ENCODE measurements around the gene SSC4D.
"Not testable (repeated sequence)": the region's sequence is repeated elsewhere in the genome, so short reads cannot be mapped to it uniquely, and the experiment has no call there.

Gene SSC4D

GRCh38 chr7:76421097-76421496 lies 11.6 kb upstream of the SSC4D start:
- not testable (repeated sequence) for DNase-seq (ENCODE audit: low read depth)

- DNase-seq (ENCODE audit: low read depth), result not testable (repeated sequence)
Observed at GRCh38 chr7:76417654-76418310, 8.3 kb upstream of the SSC4D start.

GRCh38 chr7:76412249-76412648 lies 2.8 kb upstream of the SSC4D start:
- DNase-seq (ENCODE audit: low read depth), result no peak

DNA sequence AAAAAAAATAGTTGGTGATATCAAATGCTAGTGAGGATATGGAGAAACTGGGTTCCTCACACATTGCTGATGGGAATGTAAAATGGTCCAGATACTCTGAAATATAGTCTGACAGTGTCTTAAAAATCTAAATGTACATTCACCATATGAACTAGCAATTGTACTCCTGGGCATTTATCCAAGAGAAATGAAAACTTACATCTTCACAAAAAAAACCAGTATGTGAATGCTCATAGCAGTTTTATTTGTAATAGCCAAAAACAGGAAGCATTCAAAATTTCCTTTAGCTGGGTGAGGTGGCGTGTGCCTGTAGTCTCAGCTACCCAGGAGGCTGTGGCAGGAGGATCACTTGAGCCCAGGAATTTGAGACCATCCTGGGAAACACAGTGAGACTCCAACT lies 2.1 kb upstream of the SSC4D start:
- no peak for DNase-seq (ENCODE audit: low read depth)

- DNase-seq (ENCODE audit: low read depth), result no peak
Observed at GRCh38 chr7:76408121-76408560, 1.4 kb downstream of the SSC4D start.

DNA sequence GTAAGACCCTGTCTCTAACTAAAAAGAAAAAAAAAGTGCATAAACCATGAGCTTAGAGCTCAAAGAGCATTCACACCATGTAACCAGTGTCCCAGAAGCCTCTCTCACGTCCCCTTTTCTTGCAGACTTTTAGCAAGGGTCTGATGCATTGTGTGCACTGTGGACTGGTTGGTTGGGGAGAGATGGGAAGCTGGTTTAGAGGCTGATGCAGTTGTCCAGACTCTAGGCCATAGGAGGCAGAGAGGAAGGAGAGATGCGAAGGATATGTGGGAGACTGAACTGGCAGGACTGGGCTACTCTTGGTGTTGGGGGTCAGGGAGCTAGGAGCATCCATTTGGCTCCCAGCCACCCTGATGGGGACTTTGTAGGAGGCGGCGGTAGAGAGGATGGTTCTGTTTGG lies 1.8 kb downstream of the SSC4D start:
- DNase-seq (ENCODE audit: low read depth), result no peak

- no peak for DNase-seq (ENCODE audit: low read depth)
Observed at GRCh38 chr7:76405738-76406137, 3.8 kb downstream of the SSC4D start.

- DNase-seq (ENCODE audit: low read depth), result no peak
Observed at GRCh38 chr7:76403780-76404494, 5.6 kb downstream of the SSC4D start.

DNA sequence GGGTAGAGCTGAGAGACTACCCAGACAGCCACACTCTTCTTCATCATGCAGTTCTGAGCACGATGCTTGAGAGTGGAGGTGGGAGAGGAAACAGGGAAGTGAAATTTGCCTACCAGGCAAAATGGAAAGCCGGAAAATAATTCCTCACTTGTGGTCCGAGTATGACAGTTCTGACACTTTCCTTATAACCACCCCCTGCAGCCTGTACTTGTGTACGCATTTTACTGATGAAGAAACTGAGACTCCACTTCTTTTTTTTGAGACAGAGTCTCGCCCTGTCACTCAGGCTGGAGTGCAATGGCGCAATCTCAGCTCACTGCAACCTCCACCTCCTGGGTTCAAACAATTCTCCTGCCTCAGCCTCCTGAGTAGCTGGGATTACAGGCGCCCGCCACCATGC lies 6.4 kb downstream of the SSC4D start:
- DNase-seq (ENCODE audit: low read depth), result not testable (repeated sequence)

- no peak for DNase-seq (ENCODE audit: low read depth)
Observed at GRCh38 chr7:76400248-76400647, 9.2 kb downstream of the SSC4D start.

DNA sequence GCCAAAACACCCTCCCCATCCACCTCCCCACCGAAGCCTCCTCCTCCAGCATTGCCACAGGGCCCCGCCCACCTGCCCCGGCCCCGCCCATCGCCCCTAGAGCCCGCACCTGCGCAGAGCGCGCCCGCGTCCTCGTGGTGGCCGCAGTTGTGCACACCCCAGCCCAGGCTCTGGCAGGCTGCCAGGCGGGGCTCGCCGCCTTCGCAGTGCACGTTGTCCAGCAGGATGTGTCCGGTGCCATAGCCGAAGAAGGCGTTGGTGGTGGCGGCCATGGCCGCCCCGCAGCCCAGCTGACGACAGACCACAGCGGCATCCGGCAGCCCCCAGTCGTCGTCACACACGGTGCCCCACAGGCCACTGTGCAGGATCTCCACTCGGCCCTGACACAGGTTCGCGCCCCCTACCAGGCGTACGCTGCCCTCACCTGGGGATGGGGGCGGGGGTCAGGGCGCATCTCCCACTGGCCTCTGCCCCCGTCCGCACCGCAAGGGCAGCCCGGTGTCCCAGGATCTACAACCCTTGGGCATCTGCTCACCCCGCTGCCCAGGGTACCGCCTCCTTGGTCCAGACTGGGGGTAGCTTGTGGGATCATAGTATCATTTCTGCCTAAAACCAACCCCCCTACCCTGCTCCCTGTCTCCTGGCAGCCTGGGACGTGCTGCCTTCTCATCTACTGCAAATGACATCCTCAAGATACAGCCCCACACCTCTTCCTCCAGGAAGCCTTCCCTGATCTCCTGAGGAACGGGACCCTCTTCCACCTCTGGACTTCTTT lies 11.9 kb downstream of the SSC4D start:
- DNase-seq (ENCODE audit: low read depth), result peak; percentile 91

DNA sequence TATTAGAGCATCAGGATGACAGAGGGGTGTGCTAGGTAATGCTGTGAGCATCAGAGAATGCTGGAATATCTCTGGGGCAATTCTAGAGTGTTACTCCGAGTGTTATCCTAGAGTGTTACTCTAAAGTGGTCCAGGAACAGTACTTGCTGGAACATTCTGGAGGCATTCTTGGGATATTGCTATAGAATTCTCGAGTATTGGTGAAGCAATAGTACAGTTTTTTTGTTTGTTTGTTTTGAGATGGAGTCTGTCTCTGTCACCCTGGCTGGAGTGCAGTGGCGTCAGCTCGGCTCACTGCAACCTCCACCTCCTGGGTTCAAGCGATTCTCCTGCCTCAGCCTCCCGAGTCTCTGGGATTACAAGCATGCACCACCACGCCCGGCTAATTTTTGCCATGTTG lies 12.6 kb downstream of the SSC4D start:
- DNase-seq (ENCODE audit: low read depth), result no peak

DNA sequence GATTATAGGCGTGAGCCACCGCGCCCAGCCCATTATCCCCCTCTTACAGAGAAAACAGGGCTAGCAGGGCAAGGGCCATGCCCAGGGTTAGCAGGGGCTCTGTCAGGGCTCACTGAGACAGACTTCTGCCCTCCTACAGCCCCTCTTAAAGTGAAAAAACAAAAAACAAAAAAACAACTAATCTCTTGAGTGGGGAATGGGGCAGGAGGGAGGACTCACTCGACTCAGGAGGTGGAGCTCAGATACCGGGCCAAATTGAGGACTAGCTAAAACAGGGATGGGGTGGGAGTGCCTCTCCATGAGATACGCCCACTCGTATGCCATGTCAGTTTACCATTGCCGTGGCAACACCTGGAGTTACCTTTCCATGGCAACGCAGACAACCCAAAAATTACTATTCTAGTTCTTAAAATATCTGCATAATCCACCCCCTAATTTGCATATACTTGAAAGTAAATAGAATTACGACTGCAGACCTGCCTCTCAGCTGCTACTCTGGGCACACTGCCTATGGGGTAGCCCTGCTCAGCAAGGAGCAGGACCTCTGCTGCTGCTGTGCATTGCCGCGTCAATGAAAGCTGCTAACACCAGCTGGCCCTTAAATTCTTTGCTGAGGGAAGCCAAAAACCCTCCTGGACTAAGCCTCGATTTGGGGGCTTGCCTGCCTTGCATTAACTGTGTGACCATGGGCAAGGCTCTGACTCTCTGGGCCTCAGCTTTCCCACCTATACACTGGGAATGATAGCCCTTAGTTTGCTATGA lies 13.4 kb downstream of the SSC4D start:
- no peak for DNase-seq (ENCODE audit: low read depth)

DNA sequence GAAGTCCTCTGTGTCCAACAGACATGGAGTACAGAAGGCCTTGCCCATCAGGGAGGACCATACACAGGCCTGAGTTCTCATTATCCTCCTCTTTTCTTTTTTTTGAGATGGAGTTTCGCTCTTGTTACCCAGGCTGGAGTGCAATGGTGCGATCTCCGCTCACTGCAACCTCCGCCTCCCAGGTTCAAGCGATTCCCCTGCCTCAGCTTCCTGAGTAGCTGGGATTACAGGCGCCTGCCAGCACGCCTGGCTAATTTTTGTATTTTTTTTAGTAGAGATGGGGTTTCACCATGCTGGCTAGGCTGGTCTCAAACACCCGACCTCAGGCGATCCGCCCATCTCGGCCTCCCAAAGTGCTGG lies 13.9 kb downstream of the SSC4D start:
- DNase-seq (ENCODE audit: low read depth), result not testable (repeated sequence)

DNA sequence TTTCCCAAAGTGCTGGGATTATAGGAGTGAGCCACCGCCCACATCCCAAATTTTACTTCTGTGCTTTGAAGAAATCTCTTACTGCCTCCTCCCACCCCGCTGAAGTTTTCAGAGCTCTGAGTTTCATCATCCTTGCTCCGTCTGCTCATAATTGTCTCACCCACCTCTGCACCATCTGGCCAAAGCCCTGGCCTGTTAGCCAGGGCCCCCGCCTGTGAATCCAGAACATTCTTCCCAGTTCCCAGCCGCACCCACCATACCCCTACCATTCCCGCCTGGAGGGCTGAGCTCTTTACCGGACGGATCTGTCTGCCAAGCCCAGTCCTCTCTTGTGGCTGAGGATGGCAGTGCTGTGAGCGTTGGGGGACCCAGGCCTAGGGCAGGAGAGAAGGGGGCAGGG lies 14.5 kb downstream of the SSC4D start:
- no peak for DNase-seq (ENCODE audit: low read depth)

DNA sequence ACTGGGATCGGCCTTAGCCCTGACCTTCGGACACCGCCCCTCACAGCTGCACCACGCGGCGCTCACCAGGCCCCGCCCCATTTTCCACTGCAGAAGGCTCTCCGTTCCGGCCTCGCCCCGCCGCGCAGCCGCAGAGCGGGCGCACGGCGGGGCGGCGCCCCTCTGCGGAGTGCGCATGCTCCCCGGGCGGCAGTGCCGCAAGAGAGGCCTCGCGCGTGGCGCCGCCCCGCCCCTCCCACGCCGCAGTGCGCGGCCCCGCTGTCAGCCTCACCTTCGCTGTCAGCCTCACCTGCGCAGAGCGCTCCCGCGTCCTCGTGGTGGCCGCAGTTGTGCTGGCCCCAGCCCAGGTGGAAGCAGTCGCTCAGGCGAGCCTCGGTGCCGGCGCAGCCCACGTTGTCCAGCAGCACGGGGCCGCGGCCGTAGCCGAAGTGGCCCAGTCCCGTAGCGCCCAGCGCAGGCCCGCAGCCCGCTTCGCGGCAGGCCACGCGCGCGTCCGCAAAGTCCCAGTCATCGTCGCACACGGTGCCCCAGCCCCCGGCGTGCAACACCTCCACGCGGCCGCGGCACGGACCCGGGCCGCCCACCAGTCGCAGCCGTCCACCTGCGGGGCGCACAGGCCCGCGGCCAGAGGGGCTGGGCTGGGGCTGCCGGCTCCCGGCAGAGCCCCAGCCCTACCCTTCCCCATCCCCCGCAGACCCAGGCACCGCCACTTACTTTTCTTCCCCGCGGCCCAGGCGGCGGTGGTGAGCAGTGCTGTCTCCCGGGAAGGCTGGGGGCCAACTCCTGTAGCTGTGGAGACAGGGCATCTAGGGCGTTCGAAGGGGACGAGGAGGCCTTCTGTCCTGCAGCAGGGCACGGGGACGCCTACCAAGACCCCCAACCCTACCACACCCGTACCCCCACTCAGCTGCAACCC lies 16.1 kb downstream of the SSC4D start:
- peak; percentile 73 for DNase-seq (ENCODE audit: low read depth)

DNA sequence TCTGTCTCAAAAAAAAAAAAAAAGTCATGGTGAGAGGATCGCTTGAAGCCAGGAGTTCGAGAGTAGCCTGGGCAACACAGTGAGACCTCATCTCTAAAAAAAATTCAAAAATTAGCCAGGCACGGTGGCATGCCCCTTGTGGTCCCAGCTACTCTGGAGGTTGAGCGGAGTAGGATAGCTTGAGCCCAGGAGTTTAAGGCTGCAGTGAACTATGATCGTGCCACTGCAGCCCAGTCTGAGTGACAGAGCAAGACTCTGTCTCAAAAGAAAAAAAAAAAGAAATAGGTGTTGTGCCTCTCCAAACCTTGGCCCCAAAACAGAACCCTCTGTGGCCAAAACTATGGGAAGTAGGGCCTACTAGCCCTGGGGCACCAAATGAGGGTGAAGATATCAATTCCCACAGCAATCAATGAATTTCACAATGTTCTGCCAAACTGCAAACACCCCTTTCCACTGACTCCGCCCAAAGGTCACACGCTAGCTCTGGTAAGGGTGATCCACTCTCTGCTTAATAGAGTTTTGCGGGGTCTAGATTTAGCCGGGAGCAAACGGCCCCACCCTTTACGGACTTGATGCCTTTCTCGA lies 16.9 kb downstream of the SSC4D start:
- no peak for DNase-seq (ENCODE audit: low read depth)

DNA sequence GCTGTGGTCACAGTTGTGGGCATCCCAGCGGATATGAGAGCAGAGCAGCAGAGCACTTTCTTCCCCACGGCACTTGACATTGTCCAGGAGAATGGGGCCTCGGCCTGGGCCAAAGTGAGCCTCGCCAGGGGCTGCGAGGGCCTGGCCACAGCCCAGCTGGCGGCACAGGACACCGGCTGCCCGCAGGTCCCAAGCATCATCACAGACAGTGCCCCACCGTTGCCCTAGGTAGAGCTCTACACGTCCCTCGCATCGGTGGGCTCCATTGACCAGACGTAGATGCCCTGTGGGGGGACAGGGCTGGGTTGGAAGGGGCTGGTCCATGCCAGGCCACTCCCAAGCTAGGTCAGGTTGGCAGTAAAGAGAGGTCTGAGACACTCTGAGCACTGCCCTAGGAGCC lies 19.4 kb downstream of the SSC4D start:
- DNase-seq (ENCODE audit: low read depth), result no peak

- DNase-seq (ENCODE audit: low read depth), result not testable (repeated sequence)
Observed at GRCh38 chr7:76387789-76388188, 21.7 kb downstream of the SSC4D start.

DNA sequence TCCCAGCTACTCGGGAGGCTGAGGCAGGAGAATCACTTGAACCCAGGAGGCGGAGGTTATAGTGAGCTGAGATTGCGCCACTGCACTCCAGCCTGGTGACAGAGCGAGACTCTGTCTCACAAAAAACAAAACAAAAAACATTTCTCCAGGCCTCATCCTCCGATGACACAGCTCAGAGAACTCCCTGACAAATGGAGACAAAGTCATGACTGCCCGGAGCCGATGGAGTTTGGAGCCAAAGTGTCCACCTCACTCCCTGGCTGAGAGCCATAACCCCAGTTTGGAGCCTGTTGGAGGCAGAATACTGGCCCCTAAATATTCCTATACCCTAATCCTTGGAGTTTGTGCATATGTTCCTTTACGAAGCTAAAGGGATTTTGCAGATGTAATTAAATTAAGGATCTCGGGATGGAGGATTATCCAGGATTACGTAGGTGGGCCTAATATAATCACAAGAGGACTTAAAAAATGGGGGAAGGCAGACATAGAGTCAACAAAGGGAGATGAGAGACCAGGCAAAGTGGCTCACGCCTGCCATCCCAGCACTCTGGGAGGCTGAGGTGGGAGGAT lies 22.7 kb downstream of the SSC4D start:
- DNase-seq (ENCODE audit: low read depth), result no peak

All from CMK (cell line).